A549 (cell line): Measurements from ENCODE around the gene FZD1.

Experiments
- CBX8 ChIP-seq: fragments of 200-600 bp; sonication (generic); IDR thresholded peaks from 2 replicates; pipeline ENCODE4 v1.6.1; 2016
- CEBPB ChIP-seq, 2 experiments: fragments of >200 bp in 1 of 2; sonication (Bioruptor Twin) in 1 of 2; formaldehyde crosslinking in 1 of 2; IDR thresholded peaks; 2 replicates each; pipeline ENCODE4 v1.6.1; 2012 to 2016
- CTCF ChIP-seq: fragments of >200 bp; sonication (Bioruptor Twin); formaldehyde crosslinking; IDR thresholded peaks from 3 replicates; pipeline ENCODE4 v1.5.1; 2016
- ELK1 ChIP-seq: fragments of 150-350 bp; IDR thresholded peaks from 2 replicates; pipeline ENCODE4 v1.6.1; 2014; ENCODE audit warnings: low read depth, mild to moderate bottlenecking, low read length
- EP300 ChIP-seq, 2 experiments: fragments of >200 bp; sonication (Bioruptor Twin); formaldehyde crosslinking; IDR thresholded peaks; 2 replicates in 1 of 2; 3 replicates in 1 of 2; pipeline ENCODE4 v1.6.1; 2016 to 2017
- ESRRA ChIP-seq: fragments of 150-350 bp; IDR thresholded peaks from 2 replicates; pipeline ENCODE4 v1.6.1; 2014; ENCODE audit warnings: mild to moderate bottlenecking, low read length, borderline replicate concordance
- MAFK ChIP-seq: fragments of 450-650 bp; IDR thresholded peaks from 2 replicates; pipeline ENCODE4 v1.6.1; 2014; ENCODE audit not compliant: partially characterized antibody
- POLR2A ChIP-seq: IDR thresholded peaks from 2 replicates; pipeline ENCODE4 v1.6.1; 2012; ENCODE audit warnings: mild to moderate bottlenecking, low read length
- RFX5 ChIP-seq: fragments of 450-650 bp; IDR thresholded peaks from 2 replicates; pipeline ENCODE4 v1.7.1; 2014; ENCODE audit warnings: antibody characterized with exemption, mild to moderate bottlenecking, moderate library complexity
- ZNF302 ChIP-seq: fragments of 250-450 bp; sonication (Bioruptor Pico); IDR thresholded peaks from 2 replicates; pipeline ENCODE4 v1.9.0; 2021; ENCODE audit warnings: inconsistent platforms, mild to moderate bottlenecking, moderate library complexity
- TF ChIP-seq, protein P1 (sequence below): fragments of 200-600 bp; sonication (generic); IDR thresholded peaks from 2 replicates; pipeline ENCODE4 v1.6.1; 2016; ENCODE audit warnings: antibody characterized with exemption, mild to moderate bottlenecking, moderate library complexity
- TF ChIP-seq, protein P2 (sequence below): IDR thresholded peaks from 2 replicates; pipeline ENCODE4 v1.6.1; 2012

DNA sequence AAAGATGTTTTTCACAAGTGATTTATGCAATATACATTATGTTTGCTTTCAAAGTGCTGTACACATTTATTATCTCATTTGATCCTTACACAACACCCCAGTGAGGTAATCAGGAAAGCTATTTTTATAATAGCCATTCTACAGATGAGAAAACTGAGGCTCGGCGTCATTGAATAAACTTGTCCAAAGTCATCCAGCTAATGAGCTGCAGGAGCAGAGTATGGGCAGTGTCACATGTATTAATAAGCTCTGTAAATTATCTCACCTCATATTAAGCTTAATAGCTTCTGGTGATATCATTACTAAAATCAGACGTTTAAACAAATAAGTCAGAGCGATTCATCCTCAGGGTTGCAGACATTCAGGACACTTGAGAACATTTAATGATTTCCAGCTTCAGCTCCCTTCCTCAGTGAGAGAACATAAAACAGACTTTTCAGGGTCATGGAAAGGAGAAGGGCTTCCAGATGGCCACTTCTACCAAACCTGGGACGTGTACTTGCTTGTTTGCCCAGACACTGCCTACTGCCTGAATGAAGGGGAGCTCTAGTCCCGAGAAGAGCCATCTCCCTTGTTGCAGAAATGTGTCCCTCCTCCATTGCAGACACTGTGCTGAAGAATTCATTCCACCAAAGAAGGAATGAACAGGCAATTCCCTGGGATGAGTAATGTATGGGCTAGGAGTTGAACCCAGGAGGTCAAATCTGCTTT, 20.5 kb upstream of the FZD1 start:
- TF ChIP-seq CTCF, result no peak
- TF ChIP-seq EP300 (IDR thresholded peaks at IDR 0.05), result no peak
- no peak for TF ChIP-seq ELK1
- TF ChIP-seq POLR2A, result no peak
- TF ChIP-seq, protein P1, sequence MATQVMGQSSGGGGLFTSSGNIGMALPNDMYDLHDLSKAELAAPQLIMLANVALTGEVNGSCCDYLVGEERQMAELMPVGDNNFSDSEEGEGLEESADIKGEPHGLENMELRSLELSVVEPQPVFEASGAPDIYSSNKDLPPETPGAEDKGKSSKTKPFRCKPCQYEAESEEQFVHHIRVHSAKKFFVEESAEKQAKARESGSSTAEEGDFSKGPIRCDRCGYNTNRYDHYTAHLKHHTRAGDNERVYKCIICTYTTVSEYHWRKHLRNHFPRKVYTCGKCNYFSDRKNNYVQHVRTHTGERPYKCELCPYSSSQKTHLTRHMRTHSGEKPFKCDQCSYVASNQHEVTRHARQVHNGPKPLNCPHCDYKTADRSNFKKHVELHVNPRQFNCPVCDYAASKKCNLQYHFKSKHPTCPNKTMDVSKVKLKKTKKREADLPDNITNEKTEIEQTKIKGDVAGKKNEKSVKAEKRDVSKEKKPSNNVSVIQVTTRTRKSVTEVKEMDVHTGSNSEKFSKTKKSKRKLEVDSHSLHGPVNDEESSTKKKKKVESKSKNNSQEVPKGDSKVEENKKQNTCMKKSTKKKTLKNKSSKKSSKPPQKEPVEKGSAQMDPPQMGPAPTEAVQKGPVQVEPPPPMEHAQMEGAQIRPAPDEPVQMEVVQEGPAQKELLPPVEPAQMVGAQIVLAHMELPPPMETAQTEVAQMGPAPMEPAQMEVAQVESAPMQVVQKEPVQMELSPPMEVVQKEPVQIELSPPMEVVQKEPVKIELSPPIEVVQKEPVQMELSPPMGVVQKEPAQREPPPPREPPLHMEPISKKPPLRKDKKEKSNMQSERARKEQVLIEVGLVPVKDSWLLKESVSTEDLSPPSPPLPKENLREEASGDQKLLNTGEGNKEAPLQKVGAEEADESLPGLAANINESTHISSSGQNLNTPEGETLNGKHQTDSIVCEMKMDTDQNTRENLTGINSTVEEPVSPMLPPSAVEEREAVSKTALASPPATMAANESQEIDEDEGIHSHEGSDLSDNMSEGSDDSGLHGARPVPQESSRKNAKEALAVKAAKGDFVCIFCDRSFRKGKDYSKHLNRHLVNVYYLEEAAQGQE, result no peak
- TF ChIP-seq MAFK, result no peak
- no peak for TF ChIP-seq CEBPB (IDR thresholded peaks at IDR 0.05)
- no peak for TF ChIP-seq ESRRA
- TF ChIP-seq, protein P2, sequence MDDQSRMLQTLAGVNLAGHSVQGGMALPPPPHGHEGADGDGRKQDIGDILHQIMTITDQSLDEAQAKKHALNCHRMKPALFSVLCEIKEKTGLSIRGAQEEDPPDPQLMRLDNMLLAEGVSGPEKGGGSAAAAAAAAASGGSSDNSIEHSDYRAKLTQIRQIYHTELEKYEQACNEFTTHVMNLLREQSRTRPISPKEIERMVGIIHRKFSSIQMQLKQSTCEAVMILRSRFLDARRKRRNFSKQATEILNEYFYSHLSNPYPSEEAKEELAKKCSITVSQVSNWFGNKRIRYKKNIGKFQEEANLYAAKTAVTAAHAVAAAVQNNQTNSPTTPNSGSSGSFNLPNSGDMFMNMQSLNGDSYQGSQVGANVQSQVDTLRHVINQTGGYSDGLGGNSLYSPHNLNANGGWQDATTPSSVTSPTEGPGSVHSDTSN, result no peak
- no peak for TF ChIP-seq RFX5
- TF ChIP-seq ZNF302 (CRISPR knock-in tag), result no peak
- no peak for TF ChIP-seq CBX8
